NCI-H226 (cell line): ENCODE results near the gene NDRG3.
"Not testable (repeated sequence)": the region's sequence is repeated elsewhere in the genome, so short reads cannot be mapped to it uniquely, and the experiment has no call there.

Source experiments
- DNase-seq: peaks from one replicate; pipeline ENCODE4 v3.0.0-alpha.2; 2015

NDRG3 gene

DNA sequence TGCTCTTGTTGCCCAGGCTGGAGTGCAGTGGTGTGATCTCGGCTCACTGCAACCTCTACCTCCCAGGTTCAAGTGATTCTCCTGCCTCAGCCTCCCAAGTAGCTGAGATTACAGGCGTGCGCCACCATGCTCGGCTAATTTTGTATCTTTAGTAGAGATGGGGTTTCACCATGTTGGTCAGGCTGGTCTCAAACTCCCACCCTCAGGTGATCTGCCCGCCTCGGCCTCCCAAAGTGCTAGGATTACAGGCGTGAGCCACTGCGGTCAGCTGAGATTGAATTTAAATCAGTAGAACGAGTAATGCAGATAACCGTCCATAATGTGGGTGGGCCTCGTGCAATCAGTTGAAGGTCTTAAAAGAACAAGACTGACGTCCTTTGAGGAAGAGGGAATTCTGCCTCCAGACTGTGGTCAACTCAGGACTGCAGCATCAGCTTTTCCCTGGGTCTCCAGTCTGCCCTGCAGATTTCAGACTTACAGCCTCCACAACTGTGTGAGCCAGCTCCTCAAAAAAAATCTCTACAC lies 107.0 kb downstream of the NDRG3 start:
- DNase-seq, result not testable (repeated sequence)

DNA sequence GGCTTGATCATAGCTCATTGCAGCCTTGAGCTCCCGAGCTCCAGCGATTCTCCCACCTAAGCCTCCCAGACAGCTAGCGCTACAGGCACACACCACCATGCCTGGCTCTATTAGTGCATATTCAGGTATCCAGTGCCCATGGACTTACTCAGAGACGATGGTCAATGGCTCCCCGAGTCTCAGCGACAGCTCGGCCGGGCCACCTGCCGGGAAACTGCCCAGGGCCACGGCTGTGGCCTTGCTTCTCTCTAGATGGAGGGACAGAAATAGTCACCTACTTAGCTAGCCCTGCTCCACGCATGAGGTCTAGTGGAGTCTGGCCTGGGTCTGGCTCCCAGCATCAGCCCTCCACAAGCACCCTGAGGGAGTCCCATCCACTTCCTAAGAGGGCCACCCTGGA lies 111.5 kb downstream of the NDRG3 start:
- DNase-seq, result no peak

DNA sequence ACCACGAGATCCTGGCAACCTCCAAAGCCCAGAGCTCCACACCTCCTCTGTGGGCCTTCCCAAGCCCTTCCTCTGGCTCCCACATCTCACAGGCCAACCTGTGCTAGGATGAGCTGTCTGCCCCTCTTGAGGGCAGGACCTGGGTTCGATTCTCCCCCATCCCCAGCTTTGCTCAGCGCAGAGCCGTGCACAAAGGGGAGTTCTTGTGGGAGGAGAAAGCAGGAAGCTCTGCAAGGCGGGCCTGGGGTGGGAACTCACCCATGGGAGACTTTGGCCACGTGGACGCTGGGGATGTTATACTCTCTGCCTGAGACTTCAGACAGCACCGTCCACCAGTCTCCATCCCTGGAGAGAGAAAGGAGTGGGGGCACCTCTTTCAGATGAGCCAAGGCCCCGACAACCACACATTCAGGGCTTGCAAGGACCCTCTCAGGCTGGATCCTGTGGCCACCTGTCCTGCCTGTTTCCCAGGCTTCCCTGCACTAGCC lies 112.6 kb downstream of the NDRG3 start:
- no peak for DNase-seq

DNA sequence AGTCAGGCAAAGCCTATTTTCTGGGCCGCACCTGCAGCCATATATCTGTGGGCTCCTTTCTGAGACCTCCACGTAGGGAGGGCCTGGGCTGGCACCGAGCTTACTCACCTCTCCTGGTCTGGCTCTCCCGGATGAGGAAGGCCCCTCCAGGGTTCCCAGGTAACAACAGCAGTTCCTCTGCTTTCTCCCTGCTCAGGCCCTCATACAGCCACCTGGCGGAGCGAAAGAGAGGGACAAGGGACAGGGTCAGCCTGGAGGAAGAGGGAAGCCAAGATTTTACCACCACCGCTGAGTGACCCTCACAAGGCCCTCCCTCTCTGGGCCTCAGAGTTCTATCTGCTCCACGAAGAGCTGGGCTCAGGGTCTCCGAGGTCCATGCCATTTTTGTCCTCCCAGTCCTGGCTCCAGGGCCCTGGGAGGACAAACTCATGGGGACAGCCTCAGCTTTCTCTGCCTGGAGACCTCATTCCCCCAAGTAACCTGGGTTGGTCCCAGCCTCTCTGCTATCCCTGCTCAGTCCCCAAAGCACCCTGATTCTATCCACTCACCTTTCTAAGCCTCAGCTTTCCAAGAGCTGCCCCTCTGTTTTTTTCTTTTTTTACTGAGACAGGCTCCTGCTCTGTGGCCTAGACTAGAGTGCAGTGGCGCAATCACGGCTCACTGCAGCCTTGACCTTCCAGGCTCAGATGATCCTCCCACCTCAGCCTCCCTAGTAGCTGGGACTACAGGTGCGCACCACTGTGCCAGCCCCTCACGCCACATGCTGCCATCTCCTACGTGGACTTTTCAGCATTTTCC lies 113.2 kb downstream of the NDRG3 start:
- no peak for DNase-seq

DNA sequence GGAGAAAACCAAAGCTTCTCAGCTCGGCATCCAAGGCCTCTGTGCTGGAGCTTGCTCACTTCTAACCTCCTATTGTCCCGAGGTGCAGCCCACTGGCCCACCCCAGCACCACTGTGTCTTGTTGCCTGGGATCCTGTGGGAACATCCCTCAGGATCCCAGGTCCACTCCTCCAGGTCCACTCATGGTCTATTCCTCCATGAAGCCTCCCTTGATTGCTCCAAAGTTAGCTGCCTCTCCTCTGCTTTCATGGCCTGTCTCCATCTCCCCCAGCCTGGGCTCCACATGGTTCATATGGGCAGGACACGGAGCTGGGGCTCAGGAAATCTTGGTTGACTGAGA lies 113.8 kb downstream of the NDRG3 start:
- no peak for DNase-seq

DNA sequence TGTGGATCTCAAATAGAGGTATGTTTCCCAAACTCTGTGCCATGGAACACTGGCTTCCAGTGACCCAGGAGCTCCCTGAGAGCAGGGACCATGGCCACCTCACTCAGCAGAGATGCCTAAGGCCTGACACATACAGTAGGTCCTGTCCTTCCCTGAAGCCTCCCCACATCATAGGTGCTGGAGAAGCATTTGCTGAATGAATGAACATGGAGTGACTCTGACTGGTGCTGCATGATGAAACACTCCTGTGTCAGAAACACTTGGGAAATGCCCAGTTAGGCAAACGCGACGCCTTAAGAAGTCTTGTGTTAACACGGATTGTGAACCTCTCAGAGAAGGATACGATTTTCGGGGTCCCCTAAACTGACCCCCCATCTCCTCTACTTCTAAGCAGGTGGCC lies 114.2 kb downstream of the NDRG3 start:
- no peak for DNase-seq

DNA sequence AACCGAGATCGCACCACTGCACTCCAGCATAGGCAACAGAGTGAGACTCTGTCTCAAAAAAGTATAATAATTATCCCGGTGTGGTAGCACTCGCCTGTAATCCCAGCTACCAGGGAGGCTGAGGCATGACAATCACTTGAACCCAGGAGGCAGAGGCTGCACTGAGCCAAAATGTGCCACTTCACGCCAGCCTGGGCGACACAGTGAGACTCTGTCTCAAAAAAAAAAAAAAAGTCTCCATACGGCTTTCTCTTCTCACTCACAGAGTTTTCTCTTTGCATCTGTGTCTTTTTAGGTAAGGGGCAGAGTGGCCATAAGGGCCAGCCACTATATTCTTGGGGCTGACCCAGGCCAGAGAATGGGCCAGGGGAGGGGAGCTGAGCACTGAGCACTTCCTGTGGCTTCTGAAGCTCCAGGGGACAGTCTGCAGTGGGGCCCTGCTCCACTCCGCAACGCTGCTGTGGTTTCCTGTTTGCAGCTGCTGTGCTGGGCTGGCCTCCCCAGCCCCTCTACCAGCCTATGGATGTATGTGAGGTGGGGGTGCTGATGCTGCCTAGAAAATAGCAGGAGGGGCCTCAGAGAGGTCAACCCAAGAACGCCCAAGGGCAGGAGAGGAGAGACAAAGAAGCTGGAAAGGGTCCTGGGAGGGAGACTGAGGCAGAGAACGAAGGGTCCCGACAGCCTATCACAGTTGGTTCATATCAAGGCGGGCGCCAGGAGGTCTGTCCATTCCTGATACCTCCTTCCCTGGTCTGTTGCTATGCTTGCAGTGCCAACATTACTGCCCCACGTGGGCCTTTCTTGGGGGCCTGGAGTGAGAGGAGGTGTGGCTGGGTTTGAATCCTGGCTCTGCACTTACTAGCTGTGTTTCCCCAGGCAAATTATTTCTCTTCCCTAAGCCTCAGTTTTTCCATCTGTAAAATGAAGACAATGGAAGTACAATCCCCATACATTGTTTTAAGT lies 115.9 kb downstream of the NDRG3 start:
- no peak for DNase-seq

DNA sequence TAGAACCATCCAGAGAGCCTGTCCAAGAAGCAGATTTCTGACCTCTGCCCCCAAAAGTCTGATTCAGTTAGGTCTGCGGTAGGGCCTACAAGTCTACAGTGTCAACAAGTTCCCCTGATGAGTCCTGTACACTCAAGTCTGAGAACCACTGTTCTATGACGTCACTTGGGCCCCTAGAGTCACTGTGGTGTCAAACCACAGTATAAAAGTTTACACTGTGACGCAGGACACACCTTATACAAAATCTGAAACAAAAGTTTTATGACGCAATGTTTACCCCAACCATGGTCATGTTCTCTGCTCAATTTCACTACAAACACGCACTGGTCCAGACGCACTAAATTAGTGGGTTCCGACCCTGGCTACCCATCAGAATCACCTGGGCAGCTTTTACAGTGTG lies 117.8 kb downstream of the NDRG3 start:
- no peak for DNase-seq

DNA sequence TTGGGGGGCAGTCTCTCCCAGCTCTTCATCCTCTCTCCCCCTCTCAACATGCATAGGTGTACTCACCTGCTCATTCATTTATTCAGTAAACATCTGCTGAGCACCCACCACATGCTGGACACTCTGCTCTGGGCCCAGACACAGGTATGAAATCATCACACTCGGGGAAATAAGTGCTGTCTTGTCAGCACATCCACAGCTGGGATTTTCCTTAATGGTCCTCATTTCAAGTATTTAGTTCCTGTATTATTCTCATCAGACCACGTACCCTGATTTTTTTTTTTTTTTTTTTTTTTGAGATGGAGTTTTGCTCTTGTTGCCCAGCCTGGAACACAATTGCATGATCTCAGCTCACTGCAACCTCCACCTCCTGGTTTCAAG lies 121.0 kb downstream of the NDRG3 start:
- no peak for DNase-seq

DNA sequence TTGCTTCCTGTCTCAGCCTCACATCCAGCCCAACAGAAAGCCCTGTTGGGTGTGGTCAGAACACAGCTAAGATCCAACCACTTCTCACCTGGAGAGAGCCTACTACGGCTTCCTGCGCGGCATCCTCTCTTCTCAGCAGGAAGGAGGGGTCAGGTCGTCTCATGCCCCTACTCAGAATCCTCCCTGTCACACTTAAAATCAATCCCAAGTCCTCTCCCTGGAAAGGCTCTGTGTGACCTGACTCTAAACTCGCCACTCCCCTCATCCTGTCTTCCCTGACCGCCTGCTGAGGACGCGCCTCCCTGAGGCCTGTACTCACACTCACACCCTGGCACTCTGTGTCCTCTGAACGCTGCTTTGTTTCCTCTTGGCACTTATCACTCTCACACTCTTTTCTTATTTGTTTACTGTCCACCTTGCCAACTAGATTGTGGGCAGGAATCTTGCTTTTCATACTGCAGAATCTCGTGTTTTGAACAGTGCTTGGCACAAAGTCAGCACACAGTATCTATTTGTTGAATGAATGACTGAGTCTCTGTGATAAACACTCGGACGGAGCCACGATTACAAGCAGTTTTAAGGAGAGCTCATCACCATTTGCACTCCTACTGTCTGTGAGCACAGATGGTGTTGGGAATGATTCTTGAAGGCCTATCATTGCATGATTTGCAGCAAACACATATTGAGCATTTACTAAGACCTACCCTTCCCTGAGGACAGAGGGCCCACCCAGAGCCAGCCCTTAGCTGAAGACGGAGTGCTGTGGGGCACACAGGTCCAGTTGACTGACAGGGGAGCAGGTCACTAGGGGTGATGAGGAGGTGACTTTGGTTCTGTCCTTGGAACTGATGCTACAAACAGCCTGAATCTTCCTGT lies 121.6 kb downstream of the NDRG3 start:
- DNase-seq, result no peak

DNA sequence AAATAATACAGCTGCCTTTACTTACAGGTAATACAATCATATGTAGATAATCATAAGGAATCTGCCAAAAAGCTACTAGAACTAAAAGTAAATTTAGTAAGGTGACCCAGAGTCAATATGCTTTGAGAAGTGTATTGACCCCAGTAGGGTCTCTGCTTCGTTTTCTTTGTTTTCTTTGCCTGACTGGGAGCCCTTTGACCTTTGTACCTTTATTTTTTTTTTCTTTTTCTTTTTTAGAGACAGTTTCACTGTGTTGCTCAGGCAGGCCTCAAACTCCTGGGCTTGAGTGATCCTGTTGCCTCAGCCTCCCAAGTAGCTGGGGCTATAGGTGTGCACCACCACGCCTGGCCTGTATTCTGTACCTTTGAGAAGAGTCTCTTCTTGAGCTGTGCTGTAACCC lies 122.4 kb downstream of the NDRG3 start:
- DNase-seq, result no peak

DNA sequence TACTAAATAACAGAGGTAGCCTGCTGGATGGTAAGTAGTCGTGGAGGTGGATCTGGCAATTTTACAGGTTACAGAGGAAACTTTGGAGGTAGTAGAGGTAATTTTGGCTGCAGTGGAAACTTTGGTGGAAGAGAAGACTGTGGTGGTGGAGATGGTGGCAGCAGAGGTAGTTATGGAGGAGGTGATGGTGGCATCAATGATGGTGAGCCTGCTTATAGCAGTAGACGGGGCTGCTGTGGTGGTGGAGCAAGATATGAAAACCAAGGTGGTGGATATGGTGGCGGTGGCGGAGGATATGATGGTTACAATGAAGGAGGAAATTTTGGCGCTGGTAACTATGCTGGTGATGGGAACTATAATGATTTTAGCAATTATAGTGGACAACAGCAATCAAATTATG lies 125.0 kb downstream of the NDRG3 start:
- no peak for DNase-seq

DNA sequence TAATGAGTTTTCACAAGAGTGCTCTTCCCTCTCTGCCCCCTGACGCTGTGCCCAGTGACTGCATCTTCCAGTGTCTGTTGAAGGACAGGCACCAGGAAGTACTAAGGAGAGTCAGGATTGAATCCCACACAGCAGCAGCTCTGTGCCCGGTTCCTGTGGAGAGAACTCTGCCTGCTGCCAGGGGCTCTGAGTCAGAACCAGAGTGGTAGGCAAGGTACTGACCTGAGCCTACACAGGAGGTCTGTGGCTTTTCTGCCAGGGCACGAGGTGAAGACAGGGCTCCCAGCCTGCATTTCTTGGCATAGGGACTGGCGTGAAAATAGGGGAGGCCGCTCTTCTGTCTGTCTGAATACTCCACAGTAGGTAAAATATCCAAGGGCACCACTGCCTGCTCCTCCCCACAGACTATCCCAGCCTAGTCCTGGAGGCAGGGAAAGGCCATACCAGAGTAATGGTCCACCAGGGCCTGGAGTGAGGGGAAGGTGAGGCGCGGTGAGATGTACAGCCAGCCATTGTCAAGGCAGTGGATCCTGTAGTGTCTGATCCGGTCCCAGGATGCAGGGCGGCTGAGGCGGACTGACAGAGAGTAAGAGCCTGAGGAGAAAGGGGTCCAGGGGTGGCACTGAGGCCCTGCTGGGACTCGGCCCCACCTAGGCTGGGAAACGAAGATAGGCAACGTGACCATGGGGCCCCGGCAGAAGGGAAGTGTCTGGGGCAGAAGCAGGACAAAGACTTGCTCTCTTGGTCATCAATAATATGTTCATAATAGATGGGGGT lies 130.9 kb downstream of the NDRG3 start:
- peak; percentile 59 for DNase-seq

DNA sequence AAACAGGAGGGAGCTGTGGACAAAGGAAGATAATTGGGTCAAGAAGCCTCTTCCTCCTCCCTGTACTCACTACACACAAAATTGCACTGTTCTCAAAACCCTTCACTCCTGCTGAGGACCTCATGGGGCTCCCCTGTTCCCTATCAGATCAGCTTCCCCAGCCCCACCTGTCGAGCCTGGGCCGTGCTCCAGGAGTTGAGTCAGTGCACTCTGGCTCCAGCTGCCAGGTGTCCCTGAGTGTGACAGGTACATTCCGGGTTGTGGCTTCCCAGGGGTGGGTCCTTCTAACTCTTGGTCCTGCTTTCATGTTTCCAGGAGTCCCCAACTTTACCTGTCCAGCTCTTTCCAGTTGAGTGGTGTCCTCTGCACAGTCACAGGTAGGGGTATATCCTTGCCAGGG lies 131.9 kb downstream of the NDRG3 start:
- no peak for DNase-seq

DNA sequence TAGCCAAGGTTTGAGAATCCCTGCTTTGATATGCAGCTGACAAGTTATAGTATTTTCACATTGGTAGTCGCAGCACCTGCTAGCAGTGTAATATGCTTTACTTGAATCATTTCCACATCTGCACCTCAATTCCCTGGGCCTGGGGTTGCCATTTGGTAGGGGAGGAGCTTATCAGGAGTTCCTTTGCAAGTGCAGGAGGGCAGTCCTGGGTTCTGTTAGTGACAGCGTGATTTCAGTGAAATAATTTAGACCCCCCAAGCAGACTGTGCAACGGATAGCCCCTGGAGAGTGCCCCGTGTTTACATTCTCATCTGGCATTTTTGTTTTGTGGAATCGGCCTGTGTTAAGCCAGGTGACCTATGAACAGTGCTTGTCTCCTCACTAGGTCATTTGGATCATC lies 134.3 kb downstream of the NDRG3 start:
- DNase-seq, result no peak

DNA sequence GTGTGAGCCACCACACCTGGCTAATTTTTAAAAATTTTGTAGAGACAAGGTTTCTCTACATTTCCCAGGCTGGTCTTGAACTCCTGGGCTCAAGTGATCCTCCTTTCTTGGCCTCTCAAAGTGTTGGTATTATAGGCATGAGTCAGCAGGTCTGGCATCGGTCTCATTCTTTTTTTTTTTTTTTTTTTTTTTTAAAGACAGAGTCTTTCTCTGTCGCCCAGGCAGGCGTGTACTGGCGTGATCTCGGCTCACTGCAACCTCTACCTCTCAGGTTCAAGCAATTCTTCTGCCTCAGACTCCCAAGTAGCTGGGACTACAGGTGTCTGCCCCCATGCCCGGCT lies 137.5 kb downstream of the NDRG3 start:
- not testable (repeated sequence) for DNase-seq

DNA sequence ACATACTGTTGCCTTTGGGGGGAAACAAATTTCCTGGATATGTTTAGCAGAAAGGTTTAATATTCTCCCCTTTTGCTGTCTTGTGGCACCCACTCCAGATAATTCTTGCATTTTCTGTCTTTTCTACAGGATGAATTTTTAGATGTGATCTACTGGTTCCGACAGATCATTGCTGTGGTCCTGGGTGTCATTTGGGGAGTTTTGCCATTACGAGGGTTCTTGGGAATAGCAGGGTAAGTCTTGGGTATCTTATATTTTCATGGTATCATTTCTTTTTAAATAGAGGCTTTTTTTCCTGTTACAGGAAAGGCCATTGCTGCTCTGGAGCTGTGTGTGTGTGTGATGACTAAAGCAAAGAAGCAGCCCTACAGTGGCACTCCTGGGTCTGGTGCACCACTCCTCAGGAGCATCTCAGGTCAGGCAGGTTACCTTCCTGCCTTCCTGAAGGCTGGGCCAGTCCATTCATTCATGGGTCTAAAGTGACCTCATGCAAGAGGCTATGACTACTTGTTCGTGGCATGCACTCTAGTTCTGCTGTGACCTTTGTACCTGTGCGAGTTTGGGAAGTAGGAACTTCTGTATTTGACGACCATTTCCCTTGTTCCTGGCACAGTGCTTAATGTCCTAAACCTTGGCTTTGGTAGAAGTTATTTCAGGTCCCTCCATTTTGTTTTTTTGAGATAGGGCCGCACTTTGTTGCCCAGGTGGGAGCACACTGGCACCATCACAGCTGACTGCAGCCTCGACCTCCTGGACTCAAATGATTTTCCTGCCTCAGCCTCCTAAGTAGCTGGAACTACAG lies 138.1 kb downstream of the NDRG3 start:
- DNase-seq, result peak; percentile 6

DNA sequence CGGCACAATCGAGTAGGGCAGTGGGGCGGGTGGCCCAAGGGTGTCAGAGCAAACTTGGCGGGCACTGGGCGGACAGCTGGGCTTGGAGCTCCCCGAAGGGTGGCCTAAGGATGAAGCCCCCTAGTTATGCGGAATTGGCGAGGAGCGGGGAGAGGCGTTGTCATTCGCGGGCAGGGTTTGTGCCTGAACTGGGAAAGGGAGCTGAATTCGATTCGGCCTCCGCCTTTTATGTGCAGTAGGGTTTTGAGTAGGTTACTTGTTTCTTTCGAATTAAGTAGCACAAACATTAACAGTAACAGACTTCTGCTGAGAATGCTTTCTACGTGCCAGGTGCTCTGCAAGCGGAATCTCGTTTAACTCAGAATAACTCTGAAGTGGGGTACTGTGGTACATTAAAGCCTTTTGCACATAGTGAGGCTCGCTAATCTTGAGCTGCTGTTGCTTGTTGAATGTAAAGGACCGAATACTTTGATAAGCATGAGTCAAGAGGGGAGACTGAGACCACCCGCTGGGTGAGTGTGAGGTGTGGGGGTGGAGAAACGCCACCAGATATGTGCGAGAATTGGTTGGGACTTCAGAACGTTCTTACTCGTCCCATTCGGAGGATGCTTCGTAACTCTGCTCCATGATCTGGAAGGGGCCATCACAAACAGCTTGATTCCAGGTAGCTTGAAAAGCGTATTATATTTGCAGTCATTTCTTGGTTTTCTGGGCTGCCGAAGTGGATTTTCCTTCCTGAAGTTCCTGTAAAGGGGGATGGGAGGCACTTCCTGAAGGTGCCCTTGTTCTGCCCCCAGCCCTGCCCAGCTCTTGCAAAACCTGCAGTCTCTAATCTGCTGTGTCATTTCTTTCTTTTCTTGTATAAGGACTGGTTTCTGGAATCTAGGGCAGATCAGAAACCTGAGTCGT lies 139.5 kb downstream of the NDRG3 start:
- DNase-seq, result peak; percentile 47

DNA sequence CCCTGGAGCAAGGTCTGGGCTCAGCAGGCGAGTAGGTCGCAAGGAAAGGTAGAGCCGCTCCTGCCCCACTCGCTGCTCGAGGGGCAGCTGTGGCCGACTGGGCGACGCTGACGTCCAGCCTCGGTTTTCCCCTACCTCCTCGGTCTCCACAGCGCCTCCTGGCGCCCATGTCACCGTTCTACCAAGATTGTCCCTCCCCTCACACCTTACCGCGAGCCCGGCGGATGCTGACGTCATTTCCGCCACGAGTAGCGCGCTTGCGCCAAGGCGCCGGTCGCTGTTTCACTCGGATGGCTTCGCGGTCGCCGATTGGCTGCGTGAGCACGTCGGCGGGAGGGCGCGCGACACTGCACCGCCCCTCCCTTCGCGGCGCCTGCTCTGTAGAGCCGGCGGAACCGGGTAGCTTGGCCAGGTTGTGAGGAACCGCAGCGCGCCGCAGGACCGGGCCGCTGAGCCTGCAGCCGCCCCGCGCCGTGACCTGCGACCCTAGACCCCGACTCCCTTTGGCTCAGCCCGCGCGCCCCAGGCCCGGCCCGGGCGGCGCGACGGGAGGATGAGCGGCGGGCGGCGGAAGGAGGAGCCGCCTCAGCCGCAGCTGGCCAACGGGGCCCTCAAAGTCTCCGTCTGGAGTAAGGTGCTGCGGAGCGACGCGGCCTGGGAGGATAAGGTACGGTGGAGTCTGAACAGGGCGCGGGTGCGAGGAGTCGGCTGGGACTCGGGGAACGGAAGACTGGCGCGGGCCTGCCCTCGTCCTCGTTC lies 140.3 kb downstream of the NDRG3 start, which contains the start of gene RAB5IF:
Gene RAB5IF, plus strand, starts transcription at position 381 of the 759 bp plus-strand sequence. Its CDS starts 173 bp downstream, at position 554.
- peak; percentile 96 for DNase-seq
